Ovary (tissue), 3 donors: ENCODE measurements around the gene OTX1.

Source experiments
- EP300 ChIP-seq: sonication (generic); formaldehyde crosslinking; IDR thresholded peaks from one replicate; pipeline ENCODE4 v1.6.1; 2017; ENCODE audit warnings: antibody characterized with exemption
- POLR2A ChIP-seq: fragments of 450-650 bp; IDR thresholded peaks from one replicate; pipeline ENCODE4 v1.6.1; 2017; ENCODE audit warnings: antibody characterized with exemption, mild to moderate bottlenecking, moderate library complexity
- TF ChIP-seq, protein P1 (sequence below), 3 donors: fragments of 450-650 bp in 2 of 3; fragments of 200-600 bp in 1 of 3; IDR thresholded peaks; one replicate each; pipeline versions ENCODE4 v1.5.1 to v1.8.0; 2016 to 2022; ENCODE audit warnings: antibody characterized with exemption in 3 of 3, mild to moderate bottlenecking in 1 of 3
- donor health status: DM: no; HTN: no; CAD: no.

DNA sequence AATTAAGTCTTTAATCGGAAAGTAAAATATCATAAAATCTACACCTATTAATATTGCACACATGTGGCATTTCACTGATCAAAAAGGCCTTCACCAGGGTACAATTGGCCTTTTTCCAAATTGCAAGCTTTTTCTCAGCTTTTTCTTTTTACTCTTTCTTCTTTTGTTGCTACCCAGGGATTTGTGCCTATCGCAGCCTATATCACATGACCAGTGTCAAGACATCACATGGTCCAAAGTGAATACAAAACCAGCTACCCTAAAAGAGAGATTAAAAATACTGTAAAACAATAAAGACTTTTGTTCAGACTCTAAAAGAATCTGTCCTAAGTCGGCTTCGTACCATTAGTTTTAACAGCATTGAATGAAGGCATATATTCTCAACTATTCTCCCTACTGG is 15.0 kb upstream of the OTX1 start:
- TF ChIP-seq, protein P1, sequence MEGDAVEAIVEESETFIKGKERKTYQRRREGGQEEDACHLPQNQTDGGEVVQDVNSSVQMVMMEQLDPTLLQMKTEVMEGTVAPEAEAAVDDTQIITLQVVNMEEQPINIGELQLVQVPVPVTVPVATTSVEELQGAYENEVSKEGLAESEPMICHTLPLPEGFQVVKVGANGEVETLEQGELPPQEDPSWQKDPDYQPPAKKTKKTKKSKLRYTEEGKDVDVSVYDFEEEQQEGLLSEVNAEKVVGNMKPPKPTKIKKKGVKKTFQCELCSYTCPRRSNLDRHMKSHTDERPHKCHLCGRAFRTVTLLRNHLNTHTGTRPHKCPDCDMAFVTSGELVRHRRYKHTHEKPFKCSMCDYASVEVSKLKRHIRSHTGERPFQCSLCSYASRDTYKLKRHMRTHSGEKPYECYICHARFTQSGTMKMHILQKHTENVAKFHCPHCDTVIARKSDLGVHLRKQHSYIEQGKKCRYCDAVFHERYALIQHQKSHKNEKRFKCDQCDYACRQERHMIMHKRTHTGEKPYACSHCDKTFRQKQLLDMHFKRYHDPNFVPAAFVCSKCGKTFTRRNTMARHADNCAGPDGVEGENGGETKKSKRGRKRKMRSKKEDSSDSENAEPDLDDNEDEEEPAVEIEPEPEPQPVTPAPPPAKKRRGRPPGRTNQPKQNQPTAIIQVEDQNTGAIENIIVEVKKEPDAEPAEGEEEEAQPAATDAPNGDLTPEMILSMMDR (IDR thresholded peaks at IDR 0.05), result no peak
- TF ChIP-seq EP300 (no peak), POLR2A (no peak)
